C4-2B (cell line): Measurements from ENCODE around the gene ZNF300.
A peak's percentile ranks its signal among the peaks of the same experiment; 100 is the strongest.
"Not testable (repeated sequence)": the region's sequence is repeated elsewhere in the genome, so short reads cannot be mapped to it uniquely, and the experiment has no call there.

Experiments
- H3K27ac ChIP-seq: fragments of 450-650 bp; 2 replicates; pipeline ENCODE4 v1.5.1; 2017
- ZFX ChIP-seq: fragments of 450-650 bp; IDR thresholded peaks from 2 replicates; pipeline ENCODE4 v1.6.1; 2017
- TF ChIP-seq, protein P1 (sequence below): fragments of 450-650 bp; conservative IDR thresholded peaks from 2 replicates; pipeline ENCODE4 v1.5.1; 2017; ENCODE audit warnings: mild to moderate bottlenecking

ZNF300 gene

DNA sequence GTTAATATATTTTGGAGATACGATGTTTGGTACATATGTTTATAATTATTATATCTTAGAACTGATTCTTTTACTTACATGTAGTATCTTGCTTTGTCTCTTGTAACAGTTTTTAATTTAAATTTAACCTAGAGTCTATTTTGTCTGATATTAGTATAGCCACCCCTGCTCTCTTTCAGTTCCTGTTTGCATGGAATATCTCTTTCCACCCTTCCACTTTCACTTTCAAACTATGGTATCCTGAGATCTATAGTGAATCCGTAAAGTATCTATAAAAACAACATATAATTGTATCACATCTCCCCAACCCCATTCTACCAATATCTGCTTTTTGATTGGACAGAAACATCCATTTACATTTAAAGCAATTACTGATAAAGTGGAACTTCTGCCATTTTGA, 51.2 kb downstream of the ZNF300 start:
- TF ChIP-seq, protein P1, sequence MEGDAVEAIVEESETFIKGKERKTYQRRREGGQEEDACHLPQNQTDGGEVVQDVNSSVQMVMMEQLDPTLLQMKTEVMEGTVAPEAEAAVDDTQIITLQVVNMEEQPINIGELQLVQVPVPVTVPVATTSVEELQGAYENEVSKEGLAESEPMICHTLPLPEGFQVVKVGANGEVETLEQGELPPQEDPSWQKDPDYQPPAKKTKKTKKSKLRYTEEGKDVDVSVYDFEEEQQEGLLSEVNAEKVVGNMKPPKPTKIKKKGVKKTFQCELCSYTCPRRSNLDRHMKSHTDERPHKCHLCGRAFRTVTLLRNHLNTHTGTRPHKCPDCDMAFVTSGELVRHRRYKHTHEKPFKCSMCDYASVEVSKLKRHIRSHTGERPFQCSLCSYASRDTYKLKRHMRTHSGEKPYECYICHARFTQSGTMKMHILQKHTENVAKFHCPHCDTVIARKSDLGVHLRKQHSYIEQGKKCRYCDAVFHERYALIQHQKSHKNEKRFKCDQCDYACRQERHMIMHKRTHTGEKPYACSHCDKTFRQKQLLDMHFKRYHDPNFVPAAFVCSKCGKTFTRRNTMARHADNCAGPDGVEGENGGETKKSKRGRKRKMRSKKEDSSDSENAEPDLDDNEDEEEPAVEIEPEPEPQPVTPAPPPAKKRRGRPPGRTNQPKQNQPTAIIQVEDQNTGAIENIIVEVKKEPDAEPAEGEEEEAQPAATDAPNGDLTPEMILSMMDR = no peak
- TF ChIP-seq ZFX = no peak
- H3K27ac ChIP-seq = no peak overlapping the region

DNA sequence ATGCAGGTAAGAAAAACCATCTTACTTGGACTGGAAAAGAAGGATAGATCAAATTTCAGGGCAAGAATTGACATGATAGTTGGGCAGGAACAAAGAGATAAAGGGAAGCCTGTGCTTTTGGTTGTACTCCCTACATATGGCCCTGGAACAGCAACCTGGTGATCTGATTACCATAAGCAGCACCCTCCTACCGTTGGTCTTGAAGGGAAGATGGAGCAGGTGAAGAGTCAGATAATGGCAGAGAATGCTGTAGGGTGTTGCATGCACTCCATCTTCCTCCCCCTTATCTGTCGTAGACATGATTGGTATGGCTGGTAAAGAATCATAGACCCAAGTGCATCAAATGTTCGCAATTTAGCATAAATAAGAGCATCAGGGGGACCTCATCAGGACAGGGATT, 53.7 kb downstream of the ZNF300 start:
- TF ChIP-seq, protein P1 = no peak
- TF ChIP-seq ZFX = no peak
- H3K27ac ChIP-seq = no peak overlapping the region

GRCh38 chr5:150848271-150848670, 56.5 kb downstream of the ZNF300 start:
- no peak overlapping the region for H3K27ac ChIP-seq
- TF ChIP-seq, protein P1 = no peak
- no peak for TF ChIP-seq ZFX

DNA sequence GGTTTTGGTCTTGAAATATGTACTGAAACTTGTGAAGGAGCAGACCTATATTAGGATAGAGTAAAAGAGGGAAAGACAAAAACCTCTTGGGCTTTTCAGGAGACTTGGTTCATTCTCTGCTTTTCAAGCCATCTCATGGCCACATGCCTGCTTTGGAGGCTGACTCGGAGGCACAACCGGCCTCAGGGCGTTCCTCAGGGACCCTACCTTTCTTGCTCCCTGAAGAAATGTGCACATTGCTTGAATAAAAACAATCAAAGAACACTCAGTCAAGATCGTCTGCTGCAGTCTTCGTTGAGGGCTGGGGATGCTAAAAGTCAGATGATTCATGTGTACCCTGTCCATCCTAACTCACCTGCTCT, 57.5 kb downstream of the ZNF300 start:
- TF ChIP-seq ZFX = no peak
- TF ChIP-seq, protein P1 = peak; percentile 62
- no peak overlapping the region for H3K27ac ChIP-seq

DNA sequence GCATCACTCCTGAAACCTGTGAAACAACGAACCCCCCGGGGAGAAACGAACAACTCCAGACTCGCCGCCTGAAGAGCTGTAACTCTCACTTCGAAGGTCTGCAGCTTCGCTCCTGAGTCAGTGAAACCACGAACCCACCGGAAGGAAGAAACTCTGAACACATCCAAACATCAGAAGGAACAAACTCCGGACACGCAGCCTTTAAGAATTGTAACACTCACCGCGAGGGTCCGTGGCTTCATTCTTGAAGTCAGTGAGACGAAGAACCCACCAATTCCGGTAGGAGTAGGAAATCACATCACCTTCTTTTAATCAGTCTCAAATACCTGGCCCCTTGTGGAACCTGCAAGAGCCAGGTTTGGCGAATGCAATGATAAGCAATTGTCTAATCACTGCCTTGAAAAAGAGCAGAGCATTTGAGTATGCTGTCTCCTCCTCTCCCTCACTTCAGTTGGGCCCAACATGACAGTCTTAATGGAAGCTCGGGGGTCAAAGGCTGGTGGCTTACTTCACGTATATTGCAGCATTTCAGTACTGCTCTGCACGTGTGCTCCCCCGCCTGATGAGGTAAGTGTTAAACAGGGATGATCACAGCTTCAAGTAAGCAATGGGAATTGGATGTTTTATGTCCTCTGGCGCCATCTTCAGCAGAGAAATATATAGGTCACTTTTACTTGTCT, 58.0 kb downstream of the ZNF300 start:
- TF ChIP-seq, protein P1 = peak; percentile 89
- no peak for TF ChIP-seq ZFX
- H3K27ac ChIP-seq = no peak overlapping the region

- not testable (repeated sequence) for H3K27ac ChIP-seq
Observed at GRCh38 chr5:150846308-150846653, 58.5 kb downstream of the ZNF300 start, which contains the start of gene IRGM. IRGM (plus strand) TSS chr5:150846521; CDS start chr5:150848124, 1,603 bp downstream.

DNA sequence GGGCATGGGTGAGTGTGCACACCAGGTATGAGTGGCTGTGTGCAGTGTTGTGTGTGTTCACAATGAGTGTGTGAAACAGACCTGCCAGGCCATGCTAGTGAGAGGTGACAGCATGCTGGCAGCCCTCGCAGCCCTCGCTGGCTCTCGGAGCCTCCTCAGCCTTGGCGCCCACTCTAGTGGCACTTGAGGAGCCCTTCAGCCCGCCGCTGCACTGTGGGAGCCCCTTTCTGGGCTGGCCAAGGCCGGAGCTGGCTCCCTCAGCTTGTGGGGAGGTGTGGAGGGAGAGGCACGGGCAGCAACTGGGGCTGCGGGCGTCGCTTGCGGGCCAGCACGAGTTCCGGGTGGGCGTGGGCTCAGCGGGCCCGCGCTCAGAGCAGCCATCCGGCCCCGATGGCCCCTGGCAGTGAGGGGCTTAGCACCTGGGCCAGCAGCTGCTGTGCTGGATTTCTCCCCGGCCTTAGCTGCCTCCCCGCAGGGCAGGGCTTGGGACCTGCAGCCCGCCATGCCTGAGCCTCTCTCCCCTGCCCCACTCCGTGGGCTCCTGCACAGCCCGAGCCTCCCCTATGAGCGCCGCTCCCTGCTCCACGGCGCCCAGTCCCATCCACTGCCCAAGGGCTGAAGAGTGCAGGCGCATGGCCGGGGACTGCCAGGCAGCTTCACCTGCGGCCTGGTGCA, 59.5 kb downstream of the ZNF300 start:
- not testable (repeated sequence) for H3K27ac ChIP-seq
